ENCODE measurements around the gene RHOV. TPM values are rescaled to one million over a fixed set of nuclear protein-coding genes. Genes with fewer than 3 reads are reported as not detected.

The RHOV gene
- polyA plus RNA-seq, 1 donor (not counting 4 experiments of a cell fraction or from before 2014, with no cell fraction given), result 7.1 TPM

DNA sequence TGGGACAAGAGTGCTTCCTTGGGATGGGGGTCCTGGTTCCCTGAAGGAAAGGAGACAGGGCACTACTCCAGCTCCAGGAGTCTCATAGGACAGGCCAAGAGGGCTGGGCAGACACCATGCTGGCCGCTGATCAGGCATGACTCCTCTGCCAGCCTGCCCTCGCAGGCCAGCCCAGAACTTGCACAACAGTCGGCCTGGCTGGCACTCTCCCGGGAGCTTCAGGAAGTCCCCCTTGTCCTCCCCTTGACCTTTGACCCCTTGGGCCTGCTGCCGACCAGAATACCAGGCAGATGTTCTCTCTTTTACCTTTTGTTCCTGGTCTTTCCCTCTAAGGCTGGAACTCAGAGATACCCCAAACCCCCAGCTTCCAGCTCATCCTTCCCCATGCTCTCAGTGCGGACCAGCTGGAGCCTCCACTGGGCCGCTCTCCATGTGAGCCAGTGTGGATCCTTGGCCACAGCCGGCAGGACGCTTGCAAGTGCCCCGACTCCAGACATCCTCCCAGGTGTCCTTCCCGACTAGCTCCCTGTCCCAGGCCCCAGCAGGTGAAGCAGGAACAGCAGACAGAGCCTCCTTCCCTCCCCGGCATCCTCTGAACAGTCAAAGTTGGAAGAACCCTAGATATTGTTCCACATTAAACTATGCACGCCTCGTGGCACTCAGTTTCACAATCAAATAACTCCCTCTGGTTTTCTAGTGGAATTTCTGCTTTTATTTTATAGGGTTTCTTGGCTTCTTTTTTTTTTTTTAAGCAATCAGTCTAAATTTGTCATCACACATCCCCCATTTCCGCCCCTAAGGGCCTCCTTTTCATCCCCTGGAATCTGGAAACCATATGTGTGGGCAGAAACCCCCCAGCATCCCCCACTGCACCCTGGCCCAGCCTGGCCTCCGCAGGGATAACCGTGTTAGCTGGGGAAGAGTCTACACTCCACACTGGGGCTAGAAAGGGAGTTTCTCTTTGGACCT is 35.9 kb upstream of the RHOV start:
- Histone ChIP-seq H3K4me3 (ENCODE audit: control insufficient read depth in 2 of 3, extremely low read depth in 1 of 3, insufficient read depth in 2 of 3, low read depth in 1 of 3, low read length in 3 of 3) (no peak overlapping the region), H3K4me1 (ENCODE audit: control insufficient read depth, extremely low read depth, insufficient read depth, low read length) (peaks cover 19% of the 10 kb centered on the region), H2AFZ (ENCODE audit: control insufficient read depth, low read length) (no peak overlapping the region), H3K9me3 (ENCODE audit: control insufficient read depth, low read depth, low read length) (no peaks in the 10 kb centered on the region), H3K36me3 (ENCODE audit: control insufficient read depth in 2 of 2, extremely low read depth in 1 of 2, insufficient read depth in 2 of 2, low read length in 2 of 2) (peaks cover 0 to under 1% of the 10 kb centered on the region in 2 experiments), H3K27me3 (ENCODE audit: control insufficient read depth, extremely low read depth, insufficient read depth, low read length) (no peaks in the 10 kb centered on the region), H3K27ac (ENCODE audit: control insufficient read depth, insufficient read depth, low read length) (no peak overlapping the region), H3K9me1 (ENCODE audit: control insufficient read depth, extremely low read depth, insufficient read depth, low read length) (peaks cover 4% of the 10 kb centered on the region), H3K9ac (ENCODE audit: control insufficient read depth, extremely low read depth, insufficient read depth, low read length) (no peak overlapping the region), H3K79me2 (ENCODE audit: control insufficient read depth, insufficient read depth, low read length) (no peaks in the 10 kb centered on the region), H3K4me2 (ENCODE audit: control insufficient read depth, extremely low read depth, insufficient read depth, low read depth, low read length) (no peak overlapping the region), H4K20me1 (ENCODE audit: control insufficient read depth, extremely low read depth, insufficient read depth, low read length) (no peaks in the 10 kb centered on the region)
- no peak for DNase-seq (ENCODE audit: low read depth, low spot score)
- no peak for FAIRE-seq
- TF ChIP-seq, protein P1, sequence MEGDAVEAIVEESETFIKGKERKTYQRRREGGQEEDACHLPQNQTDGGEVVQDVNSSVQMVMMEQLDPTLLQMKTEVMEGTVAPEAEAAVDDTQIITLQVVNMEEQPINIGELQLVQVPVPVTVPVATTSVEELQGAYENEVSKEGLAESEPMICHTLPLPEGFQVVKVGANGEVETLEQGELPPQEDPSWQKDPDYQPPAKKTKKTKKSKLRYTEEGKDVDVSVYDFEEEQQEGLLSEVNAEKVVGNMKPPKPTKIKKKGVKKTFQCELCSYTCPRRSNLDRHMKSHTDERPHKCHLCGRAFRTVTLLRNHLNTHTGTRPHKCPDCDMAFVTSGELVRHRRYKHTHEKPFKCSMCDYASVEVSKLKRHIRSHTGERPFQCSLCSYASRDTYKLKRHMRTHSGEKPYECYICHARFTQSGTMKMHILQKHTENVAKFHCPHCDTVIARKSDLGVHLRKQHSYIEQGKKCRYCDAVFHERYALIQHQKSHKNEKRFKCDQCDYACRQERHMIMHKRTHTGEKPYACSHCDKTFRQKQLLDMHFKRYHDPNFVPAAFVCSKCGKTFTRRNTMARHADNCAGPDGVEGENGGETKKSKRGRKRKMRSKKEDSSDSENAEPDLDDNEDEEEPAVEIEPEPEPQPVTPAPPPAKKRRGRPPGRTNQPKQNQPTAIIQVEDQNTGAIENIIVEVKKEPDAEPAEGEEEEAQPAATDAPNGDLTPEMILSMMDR (optimal IDR thresholded peaks at IDR 0.05 in 1 of 3, IDR thresholded peaks at IDR 0.05 in 1 of 3, conservative IDR thresholded peaks at IDR 0.05 in 1 of 3; ENCODE audit: extremely low read depth in 1 of 3, insufficient read depth in 2 of 3, low read length in 3 of 3), result no peak
- TF ChIP-seq EZH2 (IDR thresholded peaks at IDR 0.05; ENCODE audit: low read length), result no peak
- dilution Hi-C loops (cut with MboI; ENCODE audit: extremely low pct_ligation_motif_present, low sequenced_read_pairs), result loop anchor here (25.0 kb wide), 1 partner anchor 102 kb away; no protein-coding TSS in a partner anchor

DNA sequence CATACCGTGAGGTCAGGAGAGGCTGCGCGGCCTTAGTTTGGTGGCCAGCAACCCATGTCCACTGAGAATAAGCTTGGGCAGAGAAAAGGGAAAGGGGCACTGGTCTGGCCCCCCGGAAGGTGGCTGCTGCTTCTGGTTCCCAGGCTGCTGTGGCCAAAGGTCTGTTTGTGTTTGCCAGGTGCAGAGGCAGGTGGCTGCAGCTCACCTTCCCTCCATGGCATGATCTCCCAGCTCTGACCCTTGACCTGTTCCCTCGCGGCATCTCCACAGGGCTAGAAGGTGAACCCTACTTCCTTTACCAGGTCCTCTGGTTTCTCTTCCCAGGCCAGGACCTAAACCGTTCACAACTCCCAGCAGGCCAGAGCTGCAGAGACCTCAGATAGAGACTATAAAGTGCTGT is 34.1 kb upstream of the RHOV start:
- TF ChIP-seq, protein P1 (optimal IDR thresholded peaks at IDR 0.05 in 1 of 3, IDR thresholded peaks at IDR 0.05 in 1 of 3, conservative IDR thresholded peaks at IDR 0.05 in 1 of 3; ENCODE audit: extremely low read depth in 1 of 3, insufficient read depth in 2 of 3, low read length in 3 of 3), result no peak
- TF ChIP-seq EZH2 (IDR thresholded peaks at IDR 0.05; ENCODE audit: low read length), result no peak
- no peak overlapping the region for H3K9ac ChIP-seq (ENCODE audit: control insufficient read depth, extremely low read depth, insufficient read depth, low read length)
- no peak overlapping the region for H2AFZ ChIP-seq (ENCODE audit: control insufficient read depth, low read length)
- H3K4me3 ChIP-seq (ENCODE audit: control insufficient read depth in 2 of 3, extremely low read depth in 1 of 3, insufficient read depth in 2 of 3, low read depth in 1 of 3, low read length in 3 of 3), result no peak overlapping the region
- no peaks in the 10 kb centered on the region for H3K27me3 ChIP-seq (ENCODE audit: control insufficient read depth, extremely low read depth, insufficient read depth, low read length)
- no peaks in the 10 kb centered on the region for H4K20me1 ChIP-seq (ENCODE audit: control insufficient read depth, extremely low read depth, insufficient read depth, low read length)
- H3K9me1 ChIP-seq (ENCODE audit: control insufficient read depth, extremely low read depth, insufficient read depth, low read length), result peaks cover 4% of the 10 kb centered on the region
- no peaks in the 10 kb centered on the region for H3K79me2 ChIP-seq (ENCODE audit: control insufficient read depth, insufficient read depth, low read length)
- dilution Hi-C loops (cut with MboI; ENCODE audit: extremely low pct_ligation_motif_present, low sequenced_read_pairs), result loop anchor here (25.0 kb wide), 1 partner anchor 104 kb away; no protein-coding TSS in a partner anchor
- H3K4me1 ChIP-seq (ENCODE audit: control insufficient read depth, extremely low read depth, insufficient read depth, low read length), result peaks cover 28% of the 10 kb centered on the region
- FAIRE-seq, result no peak
- H3K9me3 ChIP-seq (ENCODE audit: control insufficient read depth, low read depth, low read length), result no peaks in the 10 kb centered on the region
- peaks cover 5 to 7% of the 10 kb centered on the region in 2 experiments for H3K36me3 ChIP-seq (ENCODE audit: control insufficient read depth in 2 of 2, extremely low read depth in 1 of 2, insufficient read depth in 2 of 2, low read length in 2 of 2)
- no peak overlapping the region for H3K4me2 ChIP-seq (ENCODE audit: control insufficient read depth, extremely low read depth, insufficient read depth, low read depth, low read length)
- no peak overlapping the region for H3K27ac ChIP-seq (ENCODE audit: control insufficient read depth, insufficient read depth, low read length)
- no peak for DNase-seq (ENCODE audit: low read depth, low spot score)

All from keratinocyte (primary cell).